ENCODE results near the gene HCFC1R1.
A peak's percentile ranks its signal among the peaks of the same experiment; 100 is the strongest.

Gene HCFC1R1

DNA sequence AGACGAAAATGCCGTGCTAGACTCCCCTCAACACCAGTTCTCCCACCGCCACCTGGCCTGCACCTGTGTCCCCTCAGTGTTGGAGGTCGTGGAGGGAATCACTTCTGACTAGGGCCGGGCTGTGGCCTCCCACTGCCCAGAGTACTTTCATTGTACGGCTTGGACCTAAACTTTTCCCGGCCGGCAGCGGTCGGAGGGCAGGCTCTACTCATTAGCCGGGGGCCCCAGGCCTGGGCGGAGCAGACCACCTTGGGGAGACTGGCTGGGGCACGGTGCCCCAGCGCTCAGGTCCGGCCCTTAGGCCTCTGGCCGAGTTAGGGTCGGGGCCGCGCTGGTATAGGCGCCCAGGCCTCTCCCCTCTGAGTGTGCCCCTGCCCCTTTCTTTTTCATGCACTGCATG is 6.4 kb downstream of the HCFC1R1 start:
- DNase-seq, result no peak

DNA sequence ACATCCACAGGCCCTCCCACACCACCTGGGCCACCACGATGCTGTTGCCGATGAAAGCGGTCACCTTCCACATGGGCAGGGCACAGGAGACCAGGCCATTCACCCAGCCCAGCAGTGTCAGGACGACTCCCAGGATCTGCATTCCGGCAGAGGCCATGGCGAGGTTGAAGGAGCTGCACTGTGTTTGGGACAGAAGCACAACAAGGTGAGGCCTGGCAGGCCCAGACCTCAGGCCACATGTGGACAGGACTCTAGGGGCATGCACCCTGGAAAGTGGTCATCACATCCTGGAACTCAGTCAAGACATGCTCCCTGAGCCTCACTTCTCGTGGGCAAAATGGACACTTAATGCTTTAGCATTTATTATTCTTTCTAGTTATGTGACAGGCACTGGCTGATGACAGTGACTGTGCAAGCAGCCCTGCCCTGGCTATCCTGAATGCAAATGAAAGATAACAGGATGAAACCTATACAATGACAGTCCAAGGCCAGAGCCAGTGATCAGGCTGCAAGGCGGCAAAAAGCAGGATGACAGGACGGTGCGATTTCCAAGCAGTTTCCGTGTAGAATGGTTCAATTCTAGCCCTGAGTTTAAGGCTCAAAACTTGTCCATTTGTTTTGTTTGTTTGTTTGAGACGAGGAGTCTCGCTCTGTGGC is 7.7 kb downstream of the HCFC1R1 start:
- no peak for DNase-seq

DNA sequence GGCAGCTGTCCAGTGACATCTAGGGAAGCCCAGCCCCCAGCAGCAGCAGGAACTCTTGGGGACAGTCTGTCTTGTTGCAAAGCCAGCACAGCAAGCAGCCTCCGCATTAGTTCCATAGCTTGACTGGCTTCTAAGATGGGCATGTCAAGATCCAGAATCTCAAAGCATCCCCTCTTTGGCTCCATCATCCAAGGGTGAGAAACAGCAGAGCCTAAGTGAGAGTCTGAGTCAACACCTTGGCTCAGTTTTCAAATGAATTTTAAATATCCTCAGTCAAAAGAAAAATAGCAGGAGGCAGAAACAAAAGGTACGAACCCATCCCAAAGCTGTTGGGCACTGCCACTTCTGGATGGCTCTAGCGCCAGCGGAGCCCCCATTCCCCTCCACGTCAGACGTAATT is 8.8 kb downstream of the HCFC1R1 start:
- no peak for DNase-seq

DNA sequence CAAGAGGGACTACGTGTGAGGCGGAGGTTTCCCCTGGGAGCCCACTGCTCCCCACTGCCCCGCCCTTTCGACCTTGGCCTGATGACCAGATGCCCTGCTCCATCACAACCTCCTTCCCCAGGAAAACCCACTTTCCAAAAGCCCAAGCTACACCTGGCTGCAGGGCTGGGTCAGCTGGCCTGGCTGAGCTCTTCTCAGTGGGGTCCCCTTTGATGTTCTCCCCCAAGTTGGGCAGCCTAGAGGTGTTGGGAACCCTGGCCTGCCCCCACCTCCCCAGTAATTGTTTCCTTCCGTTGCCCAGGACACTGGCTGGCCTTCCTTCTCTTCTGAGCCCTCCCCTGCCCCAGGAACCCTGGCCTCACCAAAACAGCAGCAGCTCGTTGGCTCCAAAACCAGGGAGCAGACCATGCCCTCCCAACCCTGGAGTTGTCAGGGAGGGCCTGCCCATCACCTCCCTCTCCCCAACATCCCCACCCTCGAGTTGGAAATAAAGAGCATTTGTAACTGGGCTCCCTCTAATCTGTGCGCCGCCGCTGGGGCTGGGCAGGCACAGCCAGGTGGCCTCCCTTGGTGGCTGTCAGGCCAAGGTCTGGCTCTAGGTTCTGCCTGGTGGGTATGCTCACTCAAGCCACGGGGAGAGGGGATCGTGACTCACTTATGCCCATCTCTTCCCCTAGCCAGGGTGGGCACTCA is 9.6 kb downstream of the HCFC1R1 start:
- no peak for DNase-seq

DNA sequence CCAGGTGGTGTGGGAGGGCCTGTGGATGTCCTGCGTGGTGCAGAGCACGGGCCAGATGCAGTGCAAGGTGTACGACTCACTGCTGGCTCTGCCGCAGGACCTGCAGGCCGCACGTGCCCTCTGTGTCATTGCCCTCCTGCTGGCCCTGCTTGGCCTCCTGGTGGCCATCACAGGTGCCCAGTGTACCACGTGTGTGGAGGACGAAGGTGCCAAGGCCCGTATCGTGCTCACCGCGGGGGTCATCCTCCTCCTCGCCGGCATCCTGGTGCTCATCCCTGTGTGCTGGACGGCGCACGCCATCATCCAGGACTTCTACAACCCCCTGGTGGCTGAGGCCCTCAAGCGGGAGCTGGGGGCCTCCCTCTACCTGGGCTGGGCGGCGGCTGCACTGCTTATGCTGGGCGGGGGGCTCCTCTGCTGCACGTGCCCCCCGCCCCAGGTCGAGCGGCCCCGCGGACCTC is 10.2 kb downstream of the HCFC1R1 start:
- no peak for DNase-seq

DNA sequence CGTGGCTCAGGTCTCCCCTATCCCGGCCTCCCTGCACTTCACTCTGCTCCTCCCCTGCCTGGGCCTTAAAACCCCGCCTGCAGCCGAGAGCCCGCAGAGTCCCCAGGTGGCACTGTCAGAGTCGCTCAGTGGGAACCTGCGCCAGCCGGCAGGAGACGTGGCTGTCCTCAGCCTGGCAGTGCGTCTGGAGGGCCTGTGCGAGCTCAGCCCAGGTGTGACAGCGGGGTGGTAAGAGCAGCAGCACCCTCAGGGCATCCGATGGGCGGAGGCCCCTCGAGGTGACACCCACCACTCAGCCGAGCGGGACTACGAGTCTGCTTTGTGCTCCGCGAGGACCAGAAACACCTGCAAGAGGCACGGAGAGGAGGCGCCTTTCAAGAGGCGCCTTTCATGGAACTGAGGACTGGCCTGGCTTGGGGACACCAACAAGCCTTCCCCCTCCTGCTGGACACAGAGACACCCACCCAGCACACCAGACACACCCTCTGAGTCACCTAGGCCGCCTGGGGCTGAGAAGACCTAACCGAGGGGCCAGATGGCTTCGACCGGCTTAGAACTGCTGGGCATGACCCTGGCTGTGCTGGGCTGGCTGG is 10.8 kb downstream of the HCFC1R1 start, which contains the start of gene CLDN9:
TSS of gene CLDN9 (plus strand) at position 96 of the 593 bp plus-strand sequence. CDS start at position 536, 440 bp downstream.
- peak in 1 of 4 experiments; percentile 17 for DNase-seq

DNA sequence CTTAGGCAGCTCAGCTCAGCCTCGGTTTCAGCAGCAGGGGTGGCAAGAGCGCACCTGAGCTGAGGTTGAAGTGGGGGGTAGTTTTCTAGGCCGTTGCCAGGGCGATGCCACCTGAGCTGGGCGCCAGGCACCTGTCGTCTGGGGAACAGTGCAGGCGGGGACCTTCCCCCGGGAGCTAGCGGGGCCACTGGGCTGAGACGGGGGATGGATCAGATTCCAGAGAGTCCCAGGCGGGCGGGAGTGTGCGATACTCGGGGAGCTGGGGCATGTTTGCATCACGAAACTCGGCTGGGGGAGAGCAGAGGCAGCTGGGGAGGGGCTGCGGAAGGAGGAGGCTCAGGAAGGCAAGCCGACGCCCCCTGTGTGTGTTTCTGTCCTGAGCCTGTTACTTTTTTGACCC is 11.5 kb downstream of the HCFC1R1 start:
- DNase-seq, result no peak

DNA sequence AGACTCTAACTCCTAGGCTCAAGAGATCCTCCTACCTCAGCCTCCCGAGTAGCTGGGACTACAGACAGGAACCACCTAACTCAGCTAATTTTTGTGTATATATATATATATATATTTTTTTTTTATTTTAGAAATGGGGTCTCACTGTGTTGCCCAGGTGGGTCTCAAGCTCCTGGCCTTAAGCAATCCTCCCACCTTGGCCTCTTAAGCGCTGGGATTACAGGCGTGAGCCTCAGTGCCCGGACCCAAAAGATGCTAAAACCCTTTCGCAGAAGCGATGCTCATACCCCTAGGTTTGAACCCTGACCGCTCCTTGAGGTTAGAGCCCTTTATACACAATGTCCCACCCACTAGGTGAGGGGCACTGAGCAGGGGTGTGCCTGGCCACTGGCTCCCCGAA is 13.2 kb downstream of the HCFC1R1 start:
- no peak for DNase-seq

DNA sequence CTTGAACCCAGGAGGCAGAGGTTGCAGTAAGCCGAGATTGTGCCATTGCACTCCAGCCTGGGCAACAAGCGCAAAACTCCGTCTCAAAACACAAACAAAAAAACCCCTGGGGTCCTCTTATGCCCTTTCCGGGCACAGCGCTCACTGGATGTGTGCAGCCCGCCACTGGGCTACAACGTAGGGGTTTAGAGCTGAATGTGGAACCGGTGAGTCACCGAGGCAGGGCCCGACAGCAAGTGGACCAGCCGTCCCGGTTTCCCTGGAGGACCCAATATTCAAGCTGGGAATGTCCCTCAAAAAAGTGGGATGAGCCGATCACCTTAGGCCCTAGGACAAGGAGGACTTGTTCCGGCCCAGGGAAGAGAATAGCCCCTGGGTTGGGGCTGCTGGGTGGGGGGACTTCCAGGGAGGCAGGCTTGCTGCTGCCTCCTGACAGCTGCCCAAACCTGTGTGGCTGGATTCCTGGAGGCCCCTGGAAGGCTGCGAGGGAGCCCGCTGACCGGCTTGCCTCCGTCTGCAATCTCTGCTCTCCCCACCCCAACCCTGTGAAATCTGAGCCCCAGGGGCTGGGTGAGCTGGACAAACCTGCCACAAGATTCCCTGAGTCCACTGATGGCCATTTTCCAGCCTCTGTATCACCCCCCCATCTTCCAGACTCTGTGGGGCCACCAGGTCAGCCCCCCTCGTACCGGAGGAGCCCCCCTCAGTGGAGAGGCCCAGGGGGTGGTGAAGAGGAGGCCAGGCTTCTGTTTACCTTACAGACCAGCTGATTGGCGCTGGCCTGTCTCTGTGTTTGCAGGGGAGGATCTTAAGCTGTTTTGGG is 14.0 kb downstream of the HCFC1R1 start:
- no peak for DNase-seq

DNA sequence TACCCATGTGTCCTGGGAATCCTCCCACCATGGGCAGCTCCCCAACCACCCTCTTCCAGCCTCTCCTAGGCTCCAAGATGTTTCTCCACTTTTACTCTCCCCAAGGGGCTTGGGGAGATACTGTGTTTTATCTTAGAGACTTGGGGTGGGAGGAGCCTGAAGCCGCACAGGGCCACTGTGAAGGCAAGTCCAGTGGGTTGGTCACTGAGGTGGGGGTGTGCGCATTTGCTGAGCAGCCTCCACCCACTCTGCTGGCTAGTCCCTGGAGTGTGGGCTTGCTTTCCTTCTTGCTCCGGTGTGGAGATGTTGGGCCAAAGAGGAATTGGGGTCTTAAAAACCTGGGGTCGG is 15.1 kb downstream of the HCFC1R1 start:
- DNase-seq, result no peak

DNA sequence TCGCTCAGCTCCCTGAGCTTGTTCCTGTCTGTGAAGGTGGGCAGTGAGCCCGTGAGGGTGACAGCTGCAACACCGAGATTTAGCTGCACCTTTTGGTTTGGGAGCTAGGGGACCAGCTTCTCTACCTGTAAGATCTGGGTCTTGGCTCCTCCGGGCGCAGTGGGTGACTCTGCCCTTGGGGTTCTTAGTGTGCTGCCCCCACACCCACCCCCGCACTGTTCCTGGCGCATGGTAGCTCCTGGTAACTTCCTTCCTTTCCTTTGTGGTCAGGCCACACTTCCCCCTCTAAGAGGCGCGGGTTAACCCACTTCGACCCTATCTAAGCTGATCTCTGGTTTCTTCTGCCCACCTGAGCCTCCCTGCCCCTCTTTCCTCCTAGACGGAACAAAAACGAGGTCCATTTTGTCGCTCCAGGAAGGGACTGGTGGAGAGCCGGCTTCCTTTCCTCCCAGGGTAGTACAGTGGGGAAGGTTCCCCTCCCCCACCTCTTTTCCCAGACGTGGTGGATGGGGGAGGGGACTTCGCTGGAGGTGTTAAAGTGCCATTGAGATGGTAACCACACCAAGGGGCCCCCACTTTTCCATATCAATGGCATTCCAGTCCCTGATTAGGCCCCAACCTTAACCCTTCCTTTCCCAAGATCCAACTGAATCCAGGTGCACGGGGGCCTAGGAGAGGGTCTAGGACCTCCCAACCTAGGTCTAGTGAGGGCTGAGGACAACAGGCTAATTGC is 15.6 kb downstream of the HCFC1R1 start:
- DNase-seq, result no peak

DNA sequence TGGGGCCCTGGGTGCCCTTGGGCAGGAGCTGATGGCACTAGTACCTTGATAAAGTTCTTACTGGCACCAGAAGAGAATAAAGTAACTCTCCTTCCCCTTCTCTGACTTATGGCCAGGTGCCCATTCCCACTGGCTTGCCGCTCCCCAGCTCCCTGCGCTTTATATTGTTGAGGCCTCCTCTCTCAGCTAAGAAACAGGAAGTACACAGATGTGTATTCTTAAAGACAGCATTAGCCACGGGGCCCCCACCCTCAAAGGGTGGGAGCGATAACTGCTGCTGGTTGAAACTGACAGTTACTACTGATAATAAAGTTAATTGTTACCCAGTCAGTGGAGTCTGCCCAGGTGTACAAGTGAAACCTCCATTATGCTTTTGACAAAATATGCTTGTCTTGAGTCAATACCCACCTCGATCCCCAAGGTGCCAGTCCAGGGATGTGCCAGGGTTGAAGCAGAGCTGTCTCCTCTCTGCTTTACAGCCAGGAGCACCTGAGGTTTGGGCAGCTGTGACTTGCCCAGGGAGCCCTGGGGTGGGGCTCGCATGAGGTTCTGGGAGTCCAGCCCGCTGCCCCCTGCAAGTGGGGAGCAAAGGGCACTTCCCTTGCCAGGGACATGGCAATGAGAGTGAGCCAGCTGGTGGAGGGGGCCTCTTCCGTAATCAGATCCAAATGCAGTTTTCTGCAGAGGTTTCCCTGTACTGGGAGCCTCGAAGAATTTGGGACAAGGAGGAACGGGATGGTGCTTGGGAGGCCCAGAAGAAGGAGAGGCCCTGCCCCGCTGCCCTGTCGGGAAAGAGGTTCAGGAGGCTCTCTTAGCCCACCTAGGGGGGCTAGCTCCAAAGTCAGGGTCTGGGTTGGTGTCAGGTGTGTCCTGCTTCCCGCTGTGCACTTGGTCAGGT is 16.4 kb downstream of the HCFC1R1 start:
- DNase-seq, result no peak

DNA sequence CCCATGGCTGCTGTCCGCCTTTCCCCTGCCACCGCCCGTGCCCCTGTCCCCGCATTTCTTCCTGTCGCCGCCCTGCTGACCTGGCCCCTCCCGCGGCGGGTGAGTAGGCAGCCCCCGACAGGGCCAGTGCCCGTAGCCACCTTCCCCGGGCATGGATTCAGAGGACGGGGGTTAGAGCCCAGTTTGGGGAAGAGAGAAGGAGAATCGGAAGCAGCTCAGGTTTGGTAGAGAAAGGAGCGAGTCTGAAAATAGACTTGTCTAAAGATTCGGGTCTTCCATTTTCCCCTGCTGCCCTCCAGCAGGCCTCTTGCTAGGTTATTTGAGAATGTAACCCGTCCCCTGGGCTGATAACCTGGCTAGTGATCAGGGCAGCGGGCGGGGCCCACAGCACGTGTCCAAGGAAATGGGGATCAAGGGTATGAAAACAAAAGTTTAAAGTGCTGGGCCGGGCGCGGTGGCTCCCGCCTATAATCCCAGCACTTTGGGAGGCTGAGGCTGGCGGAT is 18.9 kb downstream of the HCFC1R1 start:
- no peak for DNase-seq

DNA sequence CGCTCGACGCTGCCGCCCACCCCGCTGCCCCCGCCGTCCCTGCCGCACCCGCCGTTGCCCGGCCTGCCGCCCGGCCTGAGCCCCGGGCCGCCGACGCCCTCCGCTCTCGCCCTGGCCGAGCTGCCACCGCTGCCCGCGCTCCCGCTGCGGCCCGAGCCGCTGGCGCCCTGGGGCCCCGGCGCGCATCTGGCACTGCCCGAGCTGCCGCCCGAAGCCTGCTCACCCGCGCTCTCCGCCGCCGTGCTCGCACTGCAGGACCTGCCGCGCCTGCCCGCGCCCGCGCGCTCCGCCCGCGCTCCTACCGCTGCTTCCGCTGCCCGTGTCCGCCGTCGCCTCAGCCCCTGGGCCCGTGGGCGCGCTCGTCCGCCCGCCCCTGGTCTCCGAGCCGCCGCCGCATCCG is 19.4 kb downstream of the HCFC1R1 start:
- DNase-seq, result peak in 1 of 4 experiments; percentile 12

DNA sequence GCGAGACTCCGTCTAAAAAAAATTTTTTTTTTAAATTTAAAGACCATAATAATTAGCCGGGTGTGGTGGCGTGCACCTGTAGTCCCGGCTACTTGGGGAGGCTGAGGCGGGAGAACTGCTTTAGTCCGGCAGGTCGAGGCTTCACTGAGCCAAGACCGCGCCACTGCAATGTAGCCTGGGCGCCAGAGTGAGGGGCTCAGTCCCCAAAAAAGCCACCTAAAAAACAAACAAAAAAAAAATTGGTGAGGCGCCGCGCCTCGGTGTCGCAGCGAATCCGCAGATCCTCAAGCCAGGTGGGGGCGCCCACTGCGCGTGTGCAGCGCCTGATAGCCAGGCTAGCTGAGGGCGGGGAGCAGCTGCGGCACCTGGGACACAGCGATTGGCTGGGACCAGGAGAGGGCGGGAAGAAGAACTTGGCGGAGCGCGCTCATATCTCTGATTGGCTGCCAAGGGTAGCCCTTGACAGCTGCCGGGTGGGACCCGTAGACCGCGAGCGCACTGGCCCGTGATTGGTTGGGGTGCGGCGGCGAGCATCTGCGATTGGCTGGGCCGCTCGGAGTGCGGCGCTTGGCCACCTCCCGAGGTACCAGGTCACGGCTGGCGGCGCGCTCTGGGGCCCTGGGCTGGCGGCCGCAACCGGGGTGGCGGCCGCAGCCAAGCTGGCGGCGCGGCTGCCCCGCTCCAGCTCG is 20.0 kb downstream of the HCFC1R1 start:
- peak; percentile 87 to 94 (median 90) for DNase-seq

DNA sequence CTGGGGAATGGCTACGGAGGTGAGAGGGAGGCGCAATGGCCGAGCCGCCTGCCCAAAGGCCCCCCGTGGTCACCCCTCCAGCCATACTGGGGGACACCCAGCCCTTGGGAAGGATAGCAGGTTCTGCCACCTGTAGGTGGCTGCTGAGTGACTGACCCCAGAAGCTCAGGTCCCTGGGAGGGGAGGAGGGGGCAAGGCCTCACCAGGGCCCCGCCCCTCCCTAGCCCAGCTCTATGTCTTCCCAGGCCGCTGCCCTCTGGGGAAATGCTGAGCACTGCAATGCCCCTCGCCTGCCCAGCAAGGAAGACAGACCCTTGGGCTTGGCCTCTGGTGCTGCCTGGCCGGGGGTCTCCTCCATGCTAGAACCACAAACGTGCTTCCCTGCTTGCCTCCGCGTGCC is 22.4 kb downstream of the HCFC1R1 start:
- no peak for DNase-seq

DNA sequence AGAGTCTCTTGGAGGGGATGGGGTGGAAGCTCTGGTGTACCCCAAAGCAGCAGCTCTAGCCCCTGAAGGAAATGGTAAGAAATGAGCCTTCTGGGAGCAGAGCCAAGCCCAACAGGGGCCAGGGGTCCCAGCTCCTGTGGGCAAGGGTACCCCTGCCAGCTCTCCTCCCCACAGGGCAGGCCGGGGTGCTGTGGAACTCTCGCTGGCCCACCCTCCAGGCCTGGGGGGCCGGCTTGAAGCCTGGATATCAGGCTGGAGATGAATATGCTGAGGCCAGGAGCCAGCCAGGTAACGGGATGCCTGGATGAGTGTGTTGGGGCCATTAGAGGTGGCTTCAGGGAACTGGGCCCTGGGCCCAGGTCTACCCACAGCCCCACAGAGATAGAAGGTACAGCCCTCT is 23.2 kb downstream of the HCFC1R1 start:
- DNase-seq, result no peak

DNA sequence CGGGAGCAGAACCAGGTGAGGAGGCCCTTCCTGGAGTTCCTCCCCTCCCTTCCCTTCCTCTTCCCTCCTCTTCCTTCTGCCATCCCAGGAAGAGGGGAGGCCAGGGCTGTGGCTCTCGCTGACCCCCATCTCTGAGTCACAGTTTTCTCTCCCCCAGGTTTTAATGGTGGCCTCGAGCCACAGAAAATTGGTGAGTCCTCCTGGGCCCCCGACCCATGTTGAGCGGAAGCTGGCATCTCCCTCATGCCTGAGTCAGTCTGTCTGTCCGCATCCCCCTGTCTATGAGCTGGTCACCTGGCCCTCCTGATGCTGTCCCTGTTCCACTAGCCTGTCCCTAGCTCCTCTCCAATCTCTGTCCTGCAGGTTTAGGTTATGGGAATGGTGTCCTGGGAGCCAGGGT is 23.8 kb downstream of the HCFC1R1 start:
- no peak for DNase-seq

DNA sequence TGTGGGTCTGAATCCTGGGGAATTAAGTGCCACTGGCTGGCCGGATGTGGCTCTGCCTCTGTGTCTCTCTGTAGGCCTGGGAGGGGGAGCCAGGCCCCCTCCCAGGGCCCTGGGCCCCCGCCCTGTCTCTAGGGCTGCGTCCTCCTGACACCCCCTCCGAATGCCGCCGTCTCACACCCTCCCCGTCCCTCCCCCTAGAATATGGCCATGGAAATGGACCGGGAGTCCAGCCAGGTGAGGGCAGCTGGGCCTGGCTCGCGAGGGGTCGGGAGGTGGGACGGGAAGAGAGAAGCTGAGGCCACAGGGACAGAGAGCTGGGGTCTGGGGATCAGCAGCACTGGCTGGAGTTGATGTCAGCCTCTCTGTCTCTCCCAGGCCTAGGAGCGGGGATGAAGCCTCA is 27.4 kb downstream of the HCFC1R1 start:
- DNase-seq, result no peak

DNA sequence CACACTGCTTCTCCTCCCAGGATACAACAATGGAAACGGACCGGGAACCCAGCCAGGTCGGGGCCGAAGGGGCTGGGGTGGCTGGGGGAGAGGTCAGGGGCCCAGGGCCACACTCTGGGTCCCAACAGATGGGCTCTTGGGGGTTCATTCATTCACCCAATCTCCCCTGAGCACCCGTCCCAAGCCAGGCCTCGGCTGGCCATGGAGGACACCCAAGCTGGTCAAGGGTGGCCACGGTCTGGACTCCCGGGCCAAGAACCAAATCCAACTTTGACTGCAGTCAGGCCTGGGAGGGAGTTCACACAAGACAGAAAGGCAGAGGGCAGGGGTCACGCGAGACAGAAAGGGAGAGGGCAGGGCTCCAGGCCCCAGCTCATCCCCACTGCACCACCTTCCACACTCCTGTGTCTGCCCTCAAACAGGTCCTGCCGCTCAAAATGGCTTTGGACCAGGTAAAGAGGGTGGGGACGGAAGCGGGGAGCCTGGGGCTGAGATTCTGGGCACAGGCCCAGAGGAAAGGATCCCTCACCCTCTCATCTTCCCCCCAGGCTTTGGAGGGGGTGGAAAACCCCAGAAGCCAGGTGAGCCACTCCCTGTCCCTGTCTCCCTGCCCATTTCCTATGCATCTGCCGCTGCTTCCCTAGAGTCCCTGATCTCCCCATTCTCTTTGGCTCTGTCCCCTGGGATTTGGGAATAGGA is 31.2 kb downstream of the HCFC1R1 start:
- no peak for DNase-seq

Measured in activated naive CD4-positive, alpha-beta T cell (primary cell).